ENCODE data around the gene TAF7L.

The TAF7L gene

DNA sequence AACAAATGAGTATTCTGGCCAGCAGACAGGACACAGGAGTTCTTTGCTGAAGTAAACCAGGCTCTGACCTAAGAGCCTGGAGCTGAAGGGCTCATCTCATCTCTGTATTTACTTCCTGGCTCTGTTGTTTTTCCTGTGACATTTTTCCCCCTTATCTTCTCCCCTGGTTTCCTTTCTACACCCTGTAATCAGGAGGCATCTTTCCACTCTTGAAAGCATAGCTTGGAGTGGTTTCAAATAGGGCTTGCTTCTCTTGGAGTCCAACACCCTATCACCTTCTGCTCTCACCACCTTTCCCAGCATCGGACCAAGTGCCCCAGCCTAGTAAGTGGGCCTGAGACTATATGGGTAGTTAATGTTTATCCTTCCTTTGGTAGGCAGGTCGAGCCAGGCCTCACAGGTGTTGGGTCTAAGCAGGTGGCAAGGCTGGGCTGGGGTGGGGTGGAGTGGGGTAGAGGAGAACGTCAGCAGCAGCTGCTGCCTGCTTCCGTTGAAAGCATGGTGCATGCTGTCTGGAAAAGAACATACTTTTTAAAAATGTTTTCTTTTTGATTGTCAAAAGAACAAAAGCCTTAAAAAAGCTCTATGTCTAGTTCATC lies 70.4 kb downstream of the TAF7L start:
- DNase-seq (ENCODE audit: low spot score): no peak

DNA sequence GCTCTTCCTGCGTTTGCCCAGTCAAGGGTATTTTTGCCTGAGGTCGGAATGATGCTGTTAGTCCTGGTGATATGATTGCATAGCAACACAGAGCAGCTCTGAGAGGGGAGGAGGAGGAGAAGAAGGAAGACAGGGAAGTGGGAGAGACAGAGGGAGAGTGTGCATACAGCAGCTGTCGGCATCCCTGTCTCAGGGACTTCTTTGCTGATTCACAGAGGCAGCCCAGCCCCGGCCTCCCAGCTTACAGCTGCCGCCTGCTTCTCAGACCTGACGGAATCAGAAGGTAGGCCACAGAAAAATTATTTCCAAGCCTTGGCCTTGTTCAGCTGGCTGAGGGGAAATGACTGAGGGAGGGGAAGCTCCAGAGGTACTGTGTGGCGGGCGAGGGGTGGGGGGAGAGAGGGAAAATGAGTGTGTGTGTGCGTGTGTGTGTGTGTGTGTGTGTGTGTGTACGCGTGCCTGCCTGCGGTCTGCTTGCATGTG lies 71.2 kb downstream of the TAF7L start:
- no peak for DNase-seq (ENCODE audit: low spot score)

DNA sequence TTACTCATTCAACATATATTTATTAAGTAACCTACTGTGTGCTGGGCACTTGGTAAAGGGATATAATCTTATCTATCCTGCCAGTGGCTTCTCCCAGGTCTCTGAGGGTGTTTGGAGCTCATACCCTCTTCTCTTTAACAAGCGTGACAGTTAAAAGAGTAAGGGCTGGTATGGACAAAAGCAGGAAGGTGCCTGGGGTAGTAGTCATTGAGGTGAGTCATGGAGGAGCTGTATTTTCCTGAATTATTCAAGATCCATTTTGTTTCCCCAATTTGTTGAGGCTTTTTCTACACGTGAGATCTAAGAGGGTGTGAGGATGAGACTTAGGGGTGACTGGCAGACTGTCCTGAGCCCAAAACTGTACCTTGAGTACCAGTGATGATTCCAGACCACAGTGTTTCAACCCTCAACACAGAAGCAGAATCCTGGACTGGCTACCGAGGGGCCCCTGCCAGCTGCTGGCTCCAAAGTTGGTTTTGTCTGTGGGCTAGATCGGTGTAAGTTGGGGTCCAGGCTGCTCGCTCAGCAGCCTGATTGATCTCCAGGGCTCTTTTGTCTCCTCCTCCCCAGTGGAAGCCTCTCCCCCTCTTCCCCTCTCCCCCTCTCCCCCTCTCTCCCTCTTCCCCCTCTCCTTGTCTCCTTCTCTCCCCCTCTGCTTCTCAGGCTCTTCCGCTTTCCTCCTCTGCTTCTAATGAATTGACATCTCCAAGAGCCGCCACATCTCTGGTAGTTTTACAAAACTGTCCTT lies 71.8 kb downstream of the TAF7L start, which contains the start of gene DRP2:
DRP2 (plus strand) TSS at position 671 of the 748 bp plus-strand sequence. CDS start 11,862 bp downstream, outside the sequence.
- no peak for DNase-seq (ENCODE audit: low spot score)

Measured in HuH-7 (cell line).